ENCODE data around the gene SNAPC4.
"Not testable (repeated sequence)": the region's sequence is repeated elsewhere in the genome, so short reads cannot be mapped to it uniquely, and the experiment has no call there.

Gene SNAPC4

DNA sequence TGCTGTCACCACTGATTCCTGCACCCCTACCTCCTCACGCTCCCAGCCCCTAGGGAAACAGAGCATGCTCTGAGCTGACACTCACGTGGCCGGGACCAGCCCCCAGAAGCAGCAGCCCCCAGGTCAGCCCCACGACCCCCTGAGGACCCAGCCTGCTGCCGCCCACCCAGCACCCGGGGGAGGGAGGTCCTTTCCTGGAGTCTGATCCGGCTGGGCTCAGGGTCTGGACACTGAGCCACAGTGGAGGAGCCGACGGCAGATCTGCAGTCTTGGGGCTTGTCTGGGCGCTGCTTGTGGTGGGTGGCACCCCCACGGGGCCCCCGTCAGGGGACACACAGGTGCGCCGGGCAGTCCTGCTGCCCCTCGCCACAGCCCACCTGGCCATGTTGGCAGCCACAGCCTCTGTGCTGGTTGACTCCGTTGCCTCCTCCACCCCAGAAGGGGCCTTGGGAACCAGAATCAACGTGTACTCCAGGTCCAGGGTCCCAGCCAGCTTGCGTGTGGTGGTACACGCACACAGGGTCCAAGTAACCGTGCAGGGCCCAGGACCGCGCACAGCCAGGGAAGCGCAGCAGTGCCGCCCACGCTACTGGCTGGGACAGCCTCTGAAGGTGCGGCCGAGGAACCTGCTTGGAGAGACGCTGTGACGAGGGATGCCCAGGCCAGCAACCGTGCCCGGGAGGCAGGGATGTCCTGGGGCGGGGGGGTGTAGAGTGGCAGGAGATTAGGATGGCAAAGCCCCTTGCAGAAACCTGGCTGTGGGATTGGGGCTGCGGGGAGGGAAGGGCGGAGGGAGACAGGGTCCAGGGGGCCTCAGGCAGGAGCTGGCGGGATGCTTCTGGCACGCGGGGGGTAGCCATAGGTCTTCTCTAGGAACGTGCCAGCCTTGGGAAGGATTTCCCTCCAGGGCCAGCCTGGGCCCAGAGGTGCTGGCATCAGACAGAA lies 39.9 kb downstream of the SNAPC4 start:
- no peak for DNase-seq (ENCODE audit: extremely low read depth in 1 of 2, low read depth in 1 of 2)

DNA sequence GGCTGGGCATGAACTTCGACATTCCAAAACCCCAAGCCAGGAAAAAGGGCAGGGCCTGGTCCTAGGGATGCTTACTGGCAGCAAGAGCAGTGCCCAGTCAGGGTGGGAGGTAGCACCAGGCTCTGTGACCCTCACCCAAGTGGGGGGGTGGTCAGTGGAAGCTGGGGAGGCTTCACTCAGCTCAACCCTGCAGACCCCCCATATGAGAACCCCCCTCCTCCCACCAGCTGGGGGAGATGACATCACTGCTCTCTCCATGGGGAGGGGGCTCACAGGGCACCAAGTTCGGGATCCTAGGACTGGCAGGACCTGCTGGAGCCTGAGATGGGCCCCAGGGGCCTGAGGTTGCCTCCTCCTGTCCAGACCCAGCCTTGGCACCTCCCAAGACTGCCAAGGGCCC lies 41.1 kb downstream of the SNAPC4 start:
- DNase-seq (ENCODE audit: extremely low read depth in 1 of 2, low read depth in 1 of 2) = no peak

DNA sequence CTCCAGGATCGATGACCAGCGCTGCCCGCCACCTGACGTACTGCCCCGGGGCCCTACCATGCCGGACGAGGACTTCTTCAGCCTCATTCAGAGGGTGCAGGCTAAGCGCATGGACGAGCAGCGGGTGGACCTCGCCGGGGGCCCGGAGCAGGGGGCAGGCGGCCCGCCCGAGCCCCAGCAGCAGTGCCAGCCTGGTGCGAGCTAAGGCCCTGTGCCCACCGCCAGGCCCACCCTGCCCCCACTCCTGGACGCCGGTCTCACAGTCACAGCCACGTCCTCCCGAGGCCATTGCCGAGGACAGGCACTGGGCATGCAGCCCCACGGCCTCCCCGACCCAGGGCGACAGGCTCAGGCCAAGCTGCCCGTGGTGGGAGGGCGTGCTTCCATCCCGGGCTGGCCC lies 42.0 kb downstream of the SNAPC4 start:
- no peak for DNase-seq (ENCODE audit: extremely low read depth in 1 of 2, low read depth in 1 of 2)

DNA sequence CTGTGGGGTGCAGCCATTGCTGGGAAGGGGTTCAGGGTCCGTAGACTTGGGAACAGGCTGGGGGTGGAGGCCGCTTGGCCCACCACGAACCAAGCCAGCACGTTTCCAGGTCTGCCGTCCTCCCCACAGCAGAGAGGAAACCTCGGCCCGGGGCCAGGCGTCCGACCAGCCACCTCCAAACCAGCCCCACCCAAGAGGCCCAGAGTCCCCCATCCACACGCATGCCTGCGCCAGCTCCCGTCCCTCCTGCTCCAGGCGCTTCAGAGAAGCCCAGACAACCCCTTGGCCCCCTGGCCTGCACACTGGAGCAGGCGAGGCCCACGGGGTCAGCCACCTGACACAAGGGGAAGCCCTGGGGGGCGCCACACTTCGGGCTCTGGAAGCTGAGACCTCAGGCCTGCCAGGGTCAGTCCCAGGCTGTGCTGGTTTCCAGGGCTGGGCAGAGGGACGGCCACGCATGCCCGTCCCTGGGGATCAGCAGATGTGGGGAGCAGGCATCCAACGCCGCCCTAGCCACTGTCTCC lies 42.7 kb downstream of the SNAPC4 start:
- DNase-seq (ENCODE audit: extremely low read depth in 1 of 2, low read depth in 1 of 2) = no peak

DNA sequence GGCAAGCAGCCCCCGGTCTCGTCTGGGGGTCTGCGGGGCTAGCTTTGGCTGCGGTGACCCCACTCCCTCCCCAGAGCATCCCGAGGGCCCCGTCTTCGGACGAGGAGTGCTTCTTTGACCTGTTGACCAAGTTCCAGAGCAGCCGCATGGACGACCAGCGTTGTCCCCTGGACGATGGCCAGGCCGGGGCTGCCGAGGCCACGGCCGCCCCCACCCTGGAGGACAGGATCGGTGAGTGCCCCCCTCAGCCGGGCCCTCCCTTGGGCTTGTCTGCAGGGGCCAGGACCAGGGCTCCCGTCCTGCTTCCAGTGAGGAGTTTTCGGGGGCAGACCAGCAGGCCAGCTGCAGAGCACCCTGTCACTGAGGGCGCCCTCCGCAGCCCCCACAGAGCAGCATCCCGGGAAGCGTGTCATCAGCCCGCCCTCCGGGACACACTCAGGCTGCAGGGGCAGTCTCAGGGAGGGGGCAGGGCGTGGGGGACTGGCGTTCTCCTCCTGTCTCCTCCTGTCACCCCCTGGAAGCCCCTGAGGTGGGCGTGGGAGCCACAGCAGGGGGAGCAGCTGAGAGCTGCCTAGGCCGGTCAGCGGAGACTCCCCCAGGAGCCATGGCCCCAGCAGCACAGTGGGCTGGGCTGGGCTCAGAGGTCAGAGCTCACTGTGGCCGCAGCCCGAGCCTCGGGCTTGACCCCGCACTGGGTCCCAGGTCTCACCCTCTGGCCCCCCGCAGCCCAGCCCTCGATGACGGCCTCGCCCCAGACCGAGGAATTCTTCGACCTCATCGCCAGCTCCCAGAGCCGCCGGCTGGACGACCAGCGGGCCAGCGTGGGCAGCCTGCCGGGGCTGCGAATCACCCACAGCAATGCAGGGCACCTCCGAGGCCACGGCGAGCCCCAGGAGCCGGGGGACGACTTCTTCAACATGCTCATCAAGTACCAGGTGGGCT lies 44.1 kb downstream of the SNAPC4 start:
- DNase-seq (ENCODE audit: extremely low read depth in 1 of 2, low read depth in 1 of 2) = no peak

DNA sequence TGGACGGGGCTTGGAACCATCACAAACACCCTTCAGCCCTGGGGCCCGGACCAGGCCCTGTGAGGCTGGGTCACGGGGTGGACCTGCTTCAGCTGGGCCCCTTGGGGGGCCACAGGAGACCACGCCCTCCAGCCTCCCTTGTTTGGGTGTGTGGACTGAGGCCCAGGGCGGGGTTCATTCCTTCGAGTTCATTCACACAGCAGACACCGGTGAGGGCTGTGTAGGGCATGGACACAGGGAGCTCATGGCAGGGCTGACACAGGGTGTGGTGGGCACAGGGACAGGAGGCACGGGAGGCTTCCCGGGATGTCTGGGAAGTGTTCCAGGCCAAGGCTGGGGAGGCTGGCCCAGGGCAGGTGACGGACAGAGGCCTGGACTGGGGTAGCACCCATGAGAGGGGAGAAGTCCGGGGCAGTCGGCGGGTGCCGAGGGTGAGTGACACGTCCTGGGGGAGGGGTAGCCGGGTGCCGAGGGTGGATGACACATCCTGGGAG lies 45.3 kb downstream of the SNAPC4 start:
- no peak for DNase-seq (ENCODE audit: extremely low read depth in 1 of 2, low read depth in 1 of 2)

DNA sequence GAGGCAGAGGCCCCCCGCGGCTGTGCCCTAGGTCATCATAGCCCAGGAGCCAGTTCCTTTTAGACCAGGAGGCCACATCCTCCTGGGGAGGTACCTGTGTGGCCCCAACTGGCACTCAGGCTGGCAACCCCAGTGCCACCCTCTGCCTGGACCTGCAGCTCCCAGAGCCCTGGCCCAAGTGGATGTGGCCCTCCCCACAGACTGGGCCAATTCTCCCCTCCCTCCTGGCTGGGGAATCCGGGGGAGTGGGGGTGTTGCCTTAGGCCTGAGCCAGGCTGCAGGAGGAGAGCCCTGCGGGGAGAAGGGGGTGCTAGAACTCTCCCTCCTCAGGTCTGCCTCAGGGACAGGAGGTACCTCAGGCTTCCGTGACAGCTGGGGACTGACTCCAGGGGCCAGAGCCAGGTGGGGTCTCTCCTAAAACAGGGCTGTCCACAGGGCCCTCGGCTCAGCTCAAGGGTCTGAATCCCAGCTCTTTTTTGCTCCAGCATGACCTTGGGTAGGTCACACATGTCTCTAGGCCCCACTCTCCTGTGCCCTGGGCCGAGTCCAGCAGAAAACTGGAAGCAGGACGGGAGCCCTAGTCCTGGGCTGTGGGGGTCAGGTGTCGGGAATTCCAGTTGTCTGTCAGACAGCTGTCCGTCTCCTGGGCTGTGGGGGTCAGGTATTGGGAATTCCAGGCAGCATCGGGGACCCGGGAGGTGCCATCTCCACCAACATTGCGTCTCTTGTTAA lies 46.0 kb downstream of the SNAPC4 start:
- no peak for DNase-seq (ENCODE audit: extremely low read depth in 1 of 2, low read depth in 1 of 2)

DNA sequence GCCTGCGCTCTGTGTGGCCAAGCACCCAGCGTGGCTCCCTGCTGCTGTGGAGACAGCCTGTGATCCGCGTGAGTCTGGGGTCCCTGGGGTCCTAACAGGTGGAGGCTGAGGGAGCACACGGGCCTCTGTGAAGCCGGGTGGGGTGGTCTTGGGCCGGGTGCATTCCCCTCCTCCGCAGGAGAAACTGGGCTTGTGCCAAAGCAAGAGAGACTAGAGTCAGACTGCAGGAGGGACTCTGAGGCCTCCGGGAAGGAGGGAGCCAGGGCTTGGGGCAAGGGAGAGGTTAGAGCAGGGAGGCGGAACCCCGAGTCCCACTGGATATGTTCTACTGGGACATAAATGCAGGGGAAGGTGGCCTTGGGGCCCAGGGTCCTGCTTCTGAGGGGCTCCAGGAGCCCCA lies 46.9 kb downstream of the SNAPC4 start:
- DNase-seq (ENCODE audit: extremely low read depth in 1 of 2, low read depth in 1 of 2) = no peak

DNA sequence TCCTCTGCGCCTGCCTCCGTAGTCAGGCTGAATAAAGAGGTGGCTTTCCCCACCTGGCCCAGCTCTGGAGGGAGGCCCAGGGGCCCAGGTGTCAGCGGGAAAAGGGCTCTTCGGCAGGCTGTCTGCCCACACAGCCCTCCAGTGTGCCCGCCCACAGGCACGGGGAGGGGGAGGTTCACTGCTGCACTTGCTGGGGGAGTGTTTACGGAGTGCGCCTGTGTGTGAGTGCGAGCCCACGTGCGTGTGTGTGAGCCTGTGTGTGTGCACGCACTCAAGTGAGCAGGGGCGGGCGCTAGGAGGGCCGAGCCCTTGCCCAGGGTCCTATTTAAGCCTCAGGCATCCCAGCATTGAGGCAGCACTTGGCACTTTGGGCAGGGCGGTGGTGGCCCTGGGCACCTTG lies 47.3 kb downstream of the SNAPC4 start:
- DNase-seq (ENCODE audit: extremely low read depth in 1 of 2, low read depth in 1 of 2) = no peak

DNA sequence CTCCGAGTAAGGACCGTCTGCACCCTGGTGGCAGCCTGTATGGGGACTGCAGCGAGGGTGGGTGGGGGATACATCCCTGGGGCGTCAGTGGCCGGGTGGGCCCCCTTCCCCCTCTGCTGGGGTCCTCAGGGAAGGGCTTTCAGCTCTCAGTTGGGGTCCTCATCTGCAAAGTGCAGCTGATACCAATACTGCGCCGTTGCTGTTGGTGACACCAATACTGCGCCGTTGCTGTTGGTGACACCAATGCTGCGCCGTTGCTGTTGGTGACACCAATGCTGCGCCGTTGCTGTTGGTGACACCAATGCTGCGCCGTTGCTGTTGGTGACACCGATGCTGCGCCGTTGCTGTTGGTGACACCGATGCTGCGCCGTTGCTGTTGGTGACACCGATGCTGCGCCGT lies 48.1 kb downstream of the SNAPC4 start:
- DNase-seq (ENCODE audit: extremely low read depth in 1 of 2, low read depth in 1 of 2) = not testable (repeated sequence)

DNA sequence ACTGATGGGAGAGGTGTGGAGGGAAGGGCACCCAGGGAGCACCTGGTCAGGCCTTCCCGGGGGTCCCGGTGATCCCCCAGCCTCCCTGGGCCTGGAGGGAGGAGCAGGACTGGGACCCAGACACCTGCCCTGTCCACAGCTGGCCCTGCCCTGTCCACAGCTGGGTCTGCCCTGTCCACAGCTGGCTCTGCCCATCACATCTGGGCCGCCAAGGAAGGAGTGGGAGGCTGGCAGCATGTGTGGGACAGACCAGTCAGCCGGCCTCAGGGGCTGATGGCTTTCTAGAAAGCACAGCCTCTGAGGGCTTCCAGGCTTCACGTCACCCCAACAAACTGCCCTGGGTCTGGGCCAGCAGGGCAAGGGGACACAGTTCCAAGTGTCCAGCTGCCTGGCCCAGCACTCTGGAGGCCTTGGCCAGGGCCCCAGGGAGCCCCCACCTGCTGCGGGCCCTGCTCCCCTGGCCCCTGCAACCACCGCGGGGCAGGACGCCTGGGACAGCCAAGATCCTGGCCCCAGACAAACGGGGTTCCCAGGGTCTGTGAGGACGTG lies 48.6 kb downstream of the SNAPC4 start:
- DNase-seq (ENCODE audit: extremely low read depth in 1 of 2, low read depth in 1 of 2) = no peak
